Measurements from ENCODE around the gene DPH6. TPM values are rescaled to one million over a fixed set of nuclear protein-coding genes. Genes with fewer than 3 reads are reported as not detected.
"Not testable (repeated sequence)": the region's sequence is repeated elsewhere in the genome, so short reads cannot be mapped to it uniquely, and the experiment has no call there.

Gene DPH6
- total RNA-seq, 8 experiments from 2014 or later, result 11.0 to 24.0 (median 15.2) TPM

GRCh38 chr15:35329521-35329961, 216.4 kb downstream of the DPH6 start:
- H3K27ac ChIP-seq, result peak overlapping the region in 1 of 2 donors; percentile 60
- H3K4me1 ChIP-seq (replicated peaks in 1 of 2), result peaks cover 6 to 27% of the 10 kb centered on the region in 2 donors
- in situ Hi-C loops (cut with MboI; ENCODE audit: low pct_unique_long_range_greater_than_20kb in 2 of 9, low sequenced_read_pairs in 9 of 9, unreplicated experiment in 9 of 9), result no loop called here
- no peak overlapping the region for H3K4me3 ChIP-seq
- peak in 5 of 8 experiments; percentile 18 to 76 (median 40) for ATAC-seq (replicated peaks in 6 of 8)
- 0 to 100% (median 30%) methylated on average over 1 of the region's 1 CpG for WGBS, 10 experiments

- in situ Hi-C loops (cut with MboI; ENCODE audit: low pct_unique_long_range_greater_than_20kb in 2 of 9, low sequenced_read_pairs in 9 of 9, unreplicated experiment in 9 of 9); H3K4me3 ChIP-seq; H3K27ac ChIP-seq: not testable (repeated sequence)
- WGBS, 10 experiments, result 50 to 100% (median 82%) methylated on average over 1 to 4 of the region's 4 CpGs; no CpG with 5 or more reads in 2 of the 10 experiments
- peak in 1 of 8 experiments; percentile 21 for ATAC-seq (replicated peaks in 6 of 8)
- H3K4me1 ChIP-seq (replicated peaks in 1 of 2), result peaks cover 6 to 27% of the 10 kb centered on the region in 2 donors
These were observed 217.1 kb downstream of the DPH6 start for GRCh38 chr15:35328836-35329235.

GRCh38 chr15:35327789-35328188, 218.2 kb downstream of the DPH6 start:
- Histone ChIP-seq H3K4me1 (replicated peaks in 1 of 2) (peaks cover 6 to 27% of the 10 kb centered on the region in 2 donors), H3K4me3 (no peak overlapping the region), H3K27ac (no peak overlapping the region)
- in situ Hi-C loops (cut with MboI; ENCODE audit: low pct_unique_long_range_greater_than_20kb in 2 of 9, low sequenced_read_pairs in 9 of 9, unreplicated experiment in 9 of 9), result no loop called here
- no peak for ATAC-seq (replicated peaks in 6 of 8)
- WGBS, 10 experiments, result 38 to 100% (median 78%) methylated on average over 1 to 2 of the region's 2 CpGs

DNA sequence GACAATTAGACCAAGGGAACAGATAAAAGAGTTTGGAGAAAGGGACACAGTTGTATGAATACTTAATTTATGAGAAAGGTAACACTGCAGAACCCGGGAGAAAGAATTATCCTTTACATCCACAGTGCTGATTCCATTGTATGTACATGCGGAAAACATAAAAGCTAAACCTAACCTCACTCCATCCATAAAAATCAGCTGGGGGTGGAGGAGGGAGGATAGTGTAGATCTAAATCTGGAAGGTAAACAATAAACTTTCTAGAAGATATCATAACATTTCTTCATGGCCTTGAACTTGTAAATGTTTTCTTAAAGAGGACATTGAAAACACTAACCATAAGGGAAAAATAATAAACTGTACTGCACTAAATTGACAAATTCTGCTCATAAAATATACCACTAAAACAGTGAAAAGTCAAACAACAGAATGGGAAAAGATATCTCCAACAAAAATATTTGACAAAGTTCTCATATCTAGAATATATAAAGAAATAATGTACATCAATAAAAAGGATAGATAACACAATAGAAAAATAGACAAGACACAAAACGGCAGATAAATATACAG, 220.5 kb downstream of the DPH6 start:
- H3K4me3 ChIP-seq, result no peak overlapping the region
- ATAC-seq (replicated peaks in 6 of 8), result no peak
- in situ Hi-C loops (cut with MboI; ENCODE audit: low pct_unique_long_range_greater_than_20kb in 2 of 9, low sequenced_read_pairs in 9 of 9, unreplicated experiment in 9 of 9), result no loop called here
- H3K4me1 ChIP-seq (replicated peaks in 1 of 2), result peaks cover 4 to 19% of the 10 kb centered on the region in 2 donors
- no peak overlapping the region for H3K27ac ChIP-seq
- WGBS, 10 experiments, result 64 to 96% (median 76%) methylated on average over 1 to 3 of the region's 3 CpGs; no CpG with 5 or more reads in 1 of the 10 experiments

- in situ Hi-C loops (cut with MboI; ENCODE audit: low pct_unique_long_range_greater_than_20kb in 2 of 9, low sequenced_read_pairs in 9 of 9, unreplicated experiment in 9 of 9), result no loop called here
- H3K4me1 ChIP-seq (replicated peaks in 1 of 2), result no peaks in the 10 kb centered on the region
These were observed 222.8 kb downstream of the DPH6 start for GRCh38 chr15:35323141-35323540.

GRCh38 chr15:35321926-35322325, 224.0 kb downstream of the DPH6 start:
- Histone ChIP-seq H3K4me3 (no peak overlapping the region), H3K27ac (no peak overlapping the region), H3K4me1 (replicated peaks in 1 of 2) (no peaks in the 10 kb centered on the region)
- no peak for ATAC-seq (replicated peaks in 6 of 8)
- WGBS, 10 experiments, result 80 to 100% (median 92%) methylated on average over 1 to 2 of the region's 2 CpGs; no CpG with 5 or more reads in 5 of the 10 experiments
- in situ Hi-C loops (cut with MboI; ENCODE audit: low pct_unique_long_range_greater_than_20kb in 2 of 9, low sequenced_read_pairs in 9 of 9, unreplicated experiment in 9 of 9), result no loop called here

More at GRCh38 chr15:35323141-35323540, 222.8 kb downstream of the DPH6 start:
- no peak overlapping the region for H3K4me3 ChIP-seq
- no peak for ATAC-seq (replicated peaks in 6 of 8)
- H3K27ac ChIP-seq, result no peak overlapping the region

DNA sequence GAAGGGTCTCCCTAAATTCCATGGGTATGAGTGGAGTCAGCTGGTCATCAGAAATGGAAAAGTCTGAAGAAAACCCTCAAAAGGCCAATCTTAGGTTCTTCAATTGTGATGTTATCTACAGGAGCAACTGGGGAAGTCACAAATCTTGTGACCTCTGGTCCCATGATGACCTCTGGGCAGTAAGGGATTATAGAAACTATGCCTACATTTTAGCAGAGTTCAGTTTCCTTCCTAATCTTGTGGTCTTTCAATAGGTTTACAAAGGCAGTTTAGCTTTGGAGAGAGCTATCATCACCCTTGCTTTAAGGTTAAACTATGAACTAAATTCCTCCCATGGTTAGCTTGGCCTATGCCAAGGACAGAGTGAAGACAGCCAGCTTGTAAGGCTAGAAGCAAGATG, 225.1 kb downstream of the DPH6 start:
- Histone ChIP-seq H3K27ac (no peak overlapping the region), H3K4me3 (no peak overlapping the region), H3K4me1 (replicated peaks in 1 of 2) (no peaks in the 10 kb centered on the region)
- no peak for ATAC-seq (replicated peaks in 6 of 8)
- in situ Hi-C loops (cut with MboI; ENCODE audit: low pct_unique_long_range_greater_than_20kb in 2 of 9, low sequenced_read_pairs in 9 of 9, unreplicated experiment in 9 of 9), result no loop called here
